Germinal center (tissue), 1 donor: ENCODE results near the gene MYD88.
"Not testable (repeated sequence)": the region's sequence is repeated elsewhere in the genome, so short reads cannot be mapped to it uniquely, and the experiment has no call there.

Experiments
- DNase-seq: peaks from one replicate; pipeline ENCODE4 v3.0.0; 2012; ENCODE audit warnings: mixed read lengths, low spot score

MYD88 gene

DNA sequence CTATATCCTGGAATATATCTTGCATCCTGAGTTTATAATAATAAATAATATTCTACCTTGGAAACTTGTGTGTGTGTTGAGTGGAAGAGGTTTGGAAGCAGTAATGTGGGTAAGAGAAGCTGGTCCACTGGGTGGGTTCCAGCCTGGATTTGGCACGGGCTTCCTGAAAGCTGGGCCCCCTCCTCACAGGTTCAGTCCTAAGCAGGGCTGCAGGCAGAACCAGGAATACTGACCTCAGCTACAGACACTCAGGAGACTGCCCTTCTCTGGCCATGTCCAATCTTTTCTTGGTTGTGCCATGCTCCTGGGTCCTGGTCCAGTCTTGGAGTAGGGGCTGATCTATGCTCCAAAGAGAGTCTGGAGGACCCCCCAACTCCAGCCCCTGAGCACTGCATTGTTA lies 4.5 kb downstream of the MYD88 start:
- DNase-seq, result no peak

DNA sequence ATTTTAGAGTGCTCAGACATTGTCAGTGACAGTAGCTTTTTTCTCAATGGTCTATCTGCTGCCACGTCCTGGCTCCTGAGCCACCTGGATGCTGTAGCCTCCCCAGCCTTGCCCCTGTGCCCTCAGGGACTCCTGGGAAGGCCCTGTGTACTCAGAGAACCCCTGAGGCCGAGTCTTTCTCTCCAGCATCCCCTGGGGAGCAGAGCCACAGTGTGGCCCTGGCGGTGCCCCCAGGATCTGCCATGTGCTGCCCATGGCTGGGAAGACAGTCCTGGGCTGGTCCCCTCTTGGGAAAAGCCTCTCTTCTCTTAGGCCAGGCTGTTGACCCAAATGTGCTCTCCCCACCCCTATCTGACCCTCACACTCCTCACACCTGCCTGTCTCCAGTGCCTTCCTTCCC lies 5.0 kb downstream of the MYD88 start:
- no peak for DNase-seq

DNA sequence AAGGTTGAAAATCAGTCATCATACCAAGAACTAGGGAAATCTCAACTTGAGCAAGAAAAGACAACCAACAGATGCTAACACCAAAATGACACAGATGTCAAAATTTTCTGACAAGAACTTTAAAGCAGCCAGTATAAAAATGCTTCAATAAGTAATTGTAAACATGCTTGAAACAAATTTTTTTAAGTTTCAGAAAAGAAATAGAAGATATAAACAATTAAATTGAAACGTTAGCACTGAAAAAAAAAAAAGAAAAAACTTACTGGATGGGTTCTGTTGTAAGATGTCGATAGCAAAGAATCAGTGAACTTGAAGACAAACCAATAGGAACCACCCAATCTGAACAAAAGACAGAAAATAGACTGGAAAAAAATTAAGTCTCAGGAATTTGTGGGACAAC lies 8.0 kb downstream of the MYD88 start:
- no peak for DNase-seq

DNA sequence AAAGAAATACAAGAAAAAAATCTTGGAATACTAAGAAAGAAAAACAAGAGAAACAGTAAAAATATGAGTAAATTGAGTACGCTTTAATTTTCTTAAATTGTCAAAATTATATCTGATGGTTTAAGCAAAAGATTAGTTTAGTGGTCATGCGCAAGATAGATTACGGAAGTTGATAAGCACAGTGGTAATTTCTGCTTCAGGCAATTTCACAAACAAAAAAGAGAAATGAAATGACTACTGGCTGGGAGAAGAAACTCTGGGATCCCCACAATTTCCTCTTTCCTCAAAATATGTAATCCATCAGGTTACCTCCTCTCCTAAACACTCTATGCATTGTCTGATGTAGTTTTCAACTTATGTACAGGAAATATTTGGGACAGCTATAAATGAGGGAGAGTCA lies 9.0 kb downstream of the MYD88 start:
- DNase-seq, result no peak

DNA sequence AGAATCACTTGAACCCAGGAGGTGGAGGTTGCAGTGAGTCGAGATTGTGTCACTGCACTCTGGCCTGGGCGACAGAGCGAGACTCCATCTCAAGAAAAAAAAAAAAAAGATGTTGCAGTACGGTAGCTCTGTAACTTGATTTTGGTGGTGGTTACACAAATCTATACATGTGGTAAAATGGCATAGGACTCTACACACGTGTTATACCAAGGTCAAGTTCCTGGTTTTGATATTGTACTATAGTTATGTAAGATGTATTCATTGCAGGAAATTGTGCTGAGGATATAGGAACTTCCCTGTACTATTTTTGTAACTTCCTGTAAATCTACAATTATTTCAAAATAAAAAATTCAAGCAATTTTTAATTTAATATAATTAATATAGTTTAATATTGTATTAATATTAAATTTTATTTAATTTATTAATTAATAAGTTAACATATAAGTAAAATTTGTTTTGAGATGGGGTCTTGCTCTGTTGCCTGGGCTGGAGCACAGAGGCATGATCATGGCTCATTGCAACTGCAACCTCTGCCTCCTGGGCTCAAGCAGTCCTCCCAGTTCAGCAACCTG lies 9.9 kb downstream of the MYD88 start:
- DNase-seq, result no peak

DNA sequence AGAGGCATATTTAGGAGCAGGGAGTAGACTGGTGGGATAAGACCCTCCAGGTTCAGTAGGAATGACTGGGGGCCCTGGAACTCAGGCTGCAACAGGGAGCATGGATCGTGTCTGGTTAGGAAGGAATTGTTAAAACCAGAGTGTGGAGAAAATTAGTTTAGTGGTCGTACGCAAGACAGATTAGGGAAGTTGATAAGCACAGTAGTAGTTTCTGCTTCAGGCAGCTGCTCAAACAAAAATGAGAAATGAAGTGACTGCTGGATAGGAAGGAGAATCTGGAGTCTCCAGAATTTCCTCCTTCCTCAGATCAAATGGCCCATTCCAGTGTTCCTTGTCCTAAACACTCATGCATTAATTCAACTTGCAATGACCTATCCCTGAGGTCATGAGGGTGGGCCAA lies 11.2 kb downstream of the MYD88 start:
- DNase-seq, result no peak

DNA sequence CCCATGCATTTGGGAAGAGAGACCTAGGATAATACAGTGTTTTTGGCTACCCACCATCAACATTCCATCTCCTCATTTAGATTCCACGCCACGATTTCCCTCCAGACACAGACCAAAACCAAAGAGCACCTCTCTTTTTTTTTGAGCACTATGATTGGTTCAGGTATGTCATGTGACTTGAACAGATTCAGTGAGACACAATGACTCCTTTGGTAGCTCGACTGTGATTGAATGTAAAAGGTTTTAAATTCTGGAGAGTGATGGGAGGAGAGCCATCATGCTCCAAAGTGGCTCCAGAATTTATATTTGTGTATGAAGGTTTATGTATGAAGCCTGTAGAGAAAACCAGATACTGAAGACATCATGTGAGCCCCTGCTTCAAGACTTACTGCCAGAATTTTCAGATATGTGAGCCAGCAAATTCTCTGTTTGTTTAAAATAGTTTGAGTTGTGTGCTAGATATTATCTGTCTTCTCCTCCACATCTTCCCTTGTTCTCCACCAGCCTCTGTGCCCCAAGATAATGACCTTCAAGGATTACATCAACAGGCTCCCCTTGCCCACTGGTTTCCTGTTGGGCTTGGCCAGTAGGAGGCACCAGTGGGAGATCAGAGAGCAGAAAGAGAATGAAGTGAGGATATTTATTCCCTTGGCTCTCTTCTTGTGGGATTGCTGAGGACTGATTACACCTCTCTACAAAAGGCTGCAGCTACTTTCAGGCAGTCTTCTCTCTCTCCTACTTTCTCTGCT lies 12.5 kb downstream of the MYD88 start:
- DNase-seq, result no peak

DNA sequence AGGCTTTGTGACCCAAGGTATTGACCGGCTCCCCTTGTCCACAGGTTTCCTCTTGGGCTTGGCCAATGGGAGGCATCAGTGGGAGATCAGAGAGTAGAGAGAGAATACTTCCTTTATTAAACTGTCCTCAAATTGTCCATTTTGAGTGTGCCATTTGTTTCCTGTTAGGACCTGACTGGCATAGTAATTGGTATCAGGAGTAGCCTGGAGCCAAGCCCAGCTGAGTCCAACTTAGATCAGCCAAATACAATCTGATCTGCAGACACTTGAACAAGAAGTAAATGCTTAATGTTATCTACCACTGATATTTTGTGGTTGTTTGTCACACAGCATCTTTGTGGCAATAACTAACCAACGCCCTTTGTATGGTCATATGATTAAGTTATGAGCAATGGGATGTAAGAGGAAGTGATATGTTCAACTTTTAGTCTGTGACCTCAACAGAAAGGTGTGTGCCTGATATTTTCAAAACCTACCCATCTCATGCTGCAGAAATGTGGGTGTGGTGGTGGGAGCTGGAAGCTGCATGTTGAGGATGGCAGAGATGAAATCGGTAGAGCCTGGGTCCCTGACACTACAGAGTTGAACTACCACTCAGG lies 13.3 kb downstream of the MYD88 start:
- no peak for DNase-seq

DNA sequence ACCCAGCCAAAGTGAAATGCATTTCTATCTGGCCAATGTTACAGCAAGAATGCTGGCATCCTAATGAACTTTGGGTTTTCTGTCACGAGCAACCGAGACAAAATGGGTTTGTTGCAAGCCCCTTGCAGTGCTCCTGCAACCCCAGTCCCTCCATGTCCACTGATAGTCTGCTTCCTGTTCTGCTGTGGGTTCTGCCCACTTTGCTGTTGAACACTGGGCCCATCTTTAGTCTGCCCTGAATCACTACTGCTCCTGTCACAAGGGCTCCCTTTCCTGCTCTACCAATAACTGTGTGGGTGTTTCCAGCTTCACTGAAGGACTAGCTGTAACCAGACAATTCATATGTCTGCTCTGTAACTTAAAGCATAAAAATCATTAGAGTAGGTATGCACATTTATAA lies 14.1 kb downstream of the MYD88 start:
- no peak for DNase-seq

DNA sequence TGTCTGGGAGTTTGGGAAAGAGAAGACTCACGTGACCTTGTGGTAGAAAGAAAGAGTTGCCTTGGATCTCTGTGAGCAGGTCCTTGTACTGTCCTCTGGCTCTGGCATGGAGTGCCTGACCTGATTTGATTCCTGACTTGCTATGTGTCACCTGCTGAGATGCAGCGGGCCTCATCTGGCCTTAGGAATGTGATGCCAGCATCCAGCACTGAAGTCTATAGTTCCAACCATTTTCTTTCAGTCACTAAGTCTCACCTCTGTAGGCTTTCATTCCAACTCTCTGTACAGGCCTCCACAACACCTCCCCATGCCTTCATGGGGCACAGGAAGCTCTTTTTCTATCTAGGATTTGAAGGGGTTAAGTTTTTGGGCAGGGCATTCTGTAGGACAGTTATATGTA lies 14.8 kb downstream of the MYD88 start:
- DNase-seq, result no peak

DNA sequence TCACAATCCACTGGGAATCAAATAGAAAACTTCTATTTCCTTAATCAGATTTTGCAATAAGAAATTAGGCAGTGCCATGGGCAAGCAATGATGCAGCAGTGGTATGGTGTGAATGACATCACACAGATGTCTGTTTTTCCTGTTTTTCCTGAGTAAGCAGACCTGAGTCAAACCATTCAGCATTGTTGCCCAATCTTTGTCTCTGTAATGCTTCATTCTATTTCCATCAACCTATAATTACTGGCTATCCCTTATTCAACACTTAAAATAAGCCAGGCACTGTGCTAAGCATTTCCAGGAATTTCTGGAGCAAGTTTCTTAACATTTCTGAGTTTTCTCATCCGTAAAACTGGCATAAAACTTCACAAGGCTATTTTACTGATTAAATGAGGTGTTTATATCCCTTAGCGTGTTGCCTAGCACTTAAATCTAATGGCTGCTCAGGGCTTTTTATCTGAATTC lies 15.6 kb downstream of the MYD88 start:
- no peak for DNase-seq

DNA sequence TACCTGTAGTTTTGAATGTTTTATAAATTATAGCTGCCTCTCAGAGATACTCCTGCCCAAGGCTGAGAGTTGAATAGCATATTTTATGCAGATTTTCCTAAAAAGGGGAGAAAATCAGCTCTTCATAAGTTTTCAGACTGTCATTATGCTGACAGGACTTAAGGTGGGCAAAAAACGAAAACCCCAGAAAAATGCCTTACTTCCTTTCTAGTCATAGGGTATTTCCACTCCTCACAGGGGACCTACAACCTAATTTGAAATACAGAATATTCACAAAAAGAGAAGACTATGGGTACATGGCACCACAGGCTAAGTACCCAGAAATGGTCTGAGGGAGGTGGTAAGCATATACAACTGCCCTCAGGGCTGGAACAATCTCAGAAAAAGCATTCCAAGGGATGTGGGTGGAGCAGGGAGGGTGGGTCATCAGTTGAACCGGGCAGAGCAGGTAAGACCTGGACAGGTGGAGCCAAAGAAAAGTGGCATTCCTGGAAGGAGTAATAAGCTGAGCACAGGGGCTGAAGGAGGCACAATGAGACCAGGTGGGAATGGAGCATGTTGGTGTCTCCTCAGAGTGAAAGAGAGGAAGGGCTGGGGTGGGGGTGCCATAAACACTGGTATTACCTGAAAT lies 16.3 kb downstream of the MYD88 start:
- DNase-seq, result no peak

DNA sequence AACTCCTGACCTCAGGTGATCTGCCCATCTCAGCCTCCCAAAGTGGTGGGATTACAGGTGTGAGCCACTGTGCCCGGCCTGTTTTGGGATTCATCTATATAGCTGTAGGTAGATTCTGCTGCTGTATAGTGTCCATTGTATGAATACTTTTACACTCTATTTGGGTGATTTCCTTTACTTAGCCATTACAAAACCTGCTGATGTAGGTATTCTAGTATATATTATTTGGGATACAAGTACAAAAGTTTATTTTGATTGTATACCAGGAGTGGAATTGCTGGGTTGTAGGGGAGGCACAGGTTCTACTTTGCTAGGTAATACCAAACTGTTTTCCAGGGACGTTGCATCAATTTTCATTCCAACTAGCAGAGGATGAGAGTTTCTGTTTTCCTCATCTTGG lies 17.4 kb downstream of the MYD88 start:
- no peak for DNase-seq

DNA sequence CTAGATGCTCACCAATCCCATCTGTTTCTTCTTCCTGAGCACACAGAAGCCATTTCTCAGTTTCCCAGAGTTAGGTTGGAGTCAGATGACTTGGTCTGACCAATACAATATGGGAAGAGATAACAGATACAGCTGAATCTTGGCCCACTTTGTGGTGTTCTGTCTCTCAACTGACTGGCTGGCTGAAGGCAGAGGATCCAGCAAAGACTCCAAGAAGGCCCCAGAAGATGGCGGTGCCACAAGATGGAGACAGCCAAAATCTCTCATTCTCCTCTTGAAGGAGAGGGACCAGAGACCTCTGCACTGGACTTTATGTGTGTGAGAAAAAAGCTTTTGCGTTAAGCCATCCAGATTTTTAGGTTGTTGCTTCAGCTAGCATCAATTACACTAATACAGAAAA lies 18.7 kb downstream of the MYD88 start:
- no peak for DNase-seq

DNA sequence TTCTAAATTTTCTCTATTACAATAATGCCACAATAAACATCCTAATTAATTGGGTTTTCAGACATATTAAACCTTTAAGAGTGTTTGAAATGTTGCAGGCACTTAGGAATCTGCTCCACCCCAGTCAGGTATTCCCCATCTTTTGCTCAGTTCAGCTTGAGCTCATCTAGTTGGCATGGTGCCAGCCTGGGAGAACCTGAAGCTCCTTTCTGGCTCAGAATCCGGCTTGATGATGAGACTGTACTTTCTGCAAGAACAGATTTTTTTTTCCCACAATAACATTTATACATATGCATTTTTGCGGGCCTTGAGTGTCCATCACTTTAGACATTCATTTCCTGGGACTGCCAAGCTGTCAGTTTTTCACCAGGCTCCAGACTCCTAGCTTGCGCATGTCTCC lies 19.1 kb downstream of the MYD88 start:
- DNase-seq, result no peak

DNA sequence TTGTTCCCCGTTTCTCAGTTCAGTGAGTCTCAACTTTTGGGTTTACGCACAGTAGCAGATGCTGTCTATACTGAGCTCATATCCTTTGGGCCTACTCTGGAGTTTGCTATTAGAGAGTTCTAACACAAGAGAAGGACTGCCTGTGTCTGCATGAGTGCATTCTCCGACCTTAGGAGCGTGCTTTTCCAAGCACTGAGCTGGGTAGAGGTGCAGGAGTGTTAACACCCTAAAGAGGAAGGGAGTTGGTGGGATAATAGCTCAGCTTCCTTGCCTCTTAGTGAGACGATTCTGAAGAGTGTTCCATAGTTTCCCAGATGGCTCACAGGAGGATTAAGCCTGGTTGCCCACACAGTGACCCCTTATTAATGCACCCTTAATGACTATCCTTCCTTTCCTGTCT lies 20.0 kb downstream of the MYD88 start:
- no peak for DNase-seq

DNA sequence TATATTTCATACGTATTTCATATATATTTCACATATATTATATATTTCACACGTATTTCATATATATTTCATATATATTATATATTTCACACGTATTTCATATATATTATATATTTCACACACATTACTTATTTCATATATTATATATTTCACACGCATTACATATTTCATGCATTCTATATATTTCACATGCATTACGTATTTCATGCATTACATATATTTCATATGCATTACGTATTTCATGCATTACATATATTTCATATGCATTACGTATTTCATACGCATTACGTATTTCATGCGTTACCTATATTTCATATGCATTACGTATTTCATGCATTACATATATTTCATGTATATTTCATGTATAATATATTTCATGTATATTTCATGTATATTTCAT lies 22.2 kb downstream of the MYD88 start:
- DNase-seq, result not testable (repeated sequence)

DNA sequence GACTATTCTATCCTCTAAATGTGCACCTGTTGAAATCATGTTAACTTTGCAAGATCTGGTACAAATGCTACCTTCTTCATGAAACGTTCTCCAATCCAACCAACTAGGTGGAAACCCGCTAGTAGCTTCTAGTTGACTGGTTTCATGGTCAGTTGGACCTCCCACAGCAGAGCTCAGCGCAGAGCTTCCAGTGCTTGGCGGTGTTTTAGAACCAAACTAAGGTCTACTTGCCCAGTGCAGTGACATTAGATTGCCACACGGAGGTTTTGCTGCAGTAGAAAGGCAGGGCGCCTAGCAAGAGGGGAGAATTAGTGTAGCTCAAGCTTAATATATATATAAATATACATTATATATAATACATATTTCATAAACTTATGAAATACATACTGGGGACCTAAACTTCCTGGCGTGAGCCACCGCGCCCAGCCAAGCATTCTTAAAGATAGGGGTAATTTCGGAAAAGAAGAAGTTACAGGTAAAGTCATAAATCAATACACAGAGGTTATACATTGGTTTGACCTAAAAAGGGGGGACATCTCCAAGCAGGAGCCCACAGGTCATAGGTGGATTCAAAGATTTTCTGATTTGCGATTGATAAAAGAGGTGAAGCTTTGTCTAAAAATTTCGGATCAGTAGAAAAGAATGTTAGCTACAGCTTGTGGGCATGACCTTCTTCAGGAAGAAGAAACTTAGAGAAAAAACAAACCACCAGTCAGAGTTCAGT lies 24.8 kb downstream of the MYD88 start:
- DNase-seq, result peak; percentile 20

DNA sequence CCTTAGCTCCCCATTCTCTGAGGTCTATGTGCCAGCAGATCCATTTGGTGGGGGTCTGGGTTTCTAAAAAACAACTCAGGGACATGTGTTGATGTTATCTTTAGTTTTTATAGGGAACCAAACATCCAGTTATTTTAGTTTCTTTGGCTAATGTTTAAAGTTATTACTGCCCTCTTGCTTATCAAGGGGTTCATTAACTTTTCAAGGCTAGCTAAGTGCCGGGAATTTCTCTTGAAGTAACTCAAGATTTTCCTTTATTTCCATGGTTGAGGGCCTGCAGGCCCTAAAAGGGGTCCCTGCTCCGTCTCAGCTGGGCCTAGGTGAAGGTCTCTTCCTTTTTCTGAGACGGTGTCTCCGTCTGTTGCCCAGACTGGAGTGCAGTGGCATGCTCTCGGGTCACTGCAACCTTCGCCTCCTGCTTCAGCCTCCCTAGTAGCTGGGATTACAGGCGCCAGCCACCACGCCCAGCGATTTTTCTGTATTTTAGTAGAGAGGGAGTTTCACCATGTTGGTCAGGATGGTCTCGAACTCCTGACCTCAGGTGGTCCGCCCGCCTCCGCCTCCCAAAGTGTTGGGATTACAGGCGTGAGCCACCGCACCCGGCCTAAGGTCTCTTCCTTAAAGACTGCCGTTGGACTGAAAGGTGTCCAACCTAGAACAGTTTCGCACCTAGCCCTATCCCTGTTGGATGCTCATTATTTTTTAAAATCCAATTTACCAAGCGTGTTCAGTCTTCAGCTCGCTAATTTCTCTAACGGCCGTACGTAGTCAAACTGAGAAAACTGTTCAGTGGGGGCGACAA lies 25.6 kb downstream of the MYD88 start:
- no peak for DNase-seq

DNA sequence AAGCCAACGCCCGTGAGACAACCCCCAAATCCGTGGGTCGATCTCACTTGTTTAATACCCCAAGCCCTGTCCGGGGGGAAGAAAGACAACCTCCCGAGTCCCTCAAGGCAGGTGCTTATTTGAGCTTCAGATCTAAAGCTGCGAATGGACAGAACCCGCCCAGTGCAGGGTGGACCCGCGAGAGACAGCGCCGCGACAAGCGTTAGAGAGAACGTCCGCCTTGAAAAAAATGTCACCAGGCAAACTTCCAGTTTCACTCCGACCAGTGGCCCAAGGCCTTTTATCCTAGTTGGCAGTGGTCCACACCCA lies 26.1 kb downstream of the MYD88 start:
- no peak for DNase-seq

DNA sequence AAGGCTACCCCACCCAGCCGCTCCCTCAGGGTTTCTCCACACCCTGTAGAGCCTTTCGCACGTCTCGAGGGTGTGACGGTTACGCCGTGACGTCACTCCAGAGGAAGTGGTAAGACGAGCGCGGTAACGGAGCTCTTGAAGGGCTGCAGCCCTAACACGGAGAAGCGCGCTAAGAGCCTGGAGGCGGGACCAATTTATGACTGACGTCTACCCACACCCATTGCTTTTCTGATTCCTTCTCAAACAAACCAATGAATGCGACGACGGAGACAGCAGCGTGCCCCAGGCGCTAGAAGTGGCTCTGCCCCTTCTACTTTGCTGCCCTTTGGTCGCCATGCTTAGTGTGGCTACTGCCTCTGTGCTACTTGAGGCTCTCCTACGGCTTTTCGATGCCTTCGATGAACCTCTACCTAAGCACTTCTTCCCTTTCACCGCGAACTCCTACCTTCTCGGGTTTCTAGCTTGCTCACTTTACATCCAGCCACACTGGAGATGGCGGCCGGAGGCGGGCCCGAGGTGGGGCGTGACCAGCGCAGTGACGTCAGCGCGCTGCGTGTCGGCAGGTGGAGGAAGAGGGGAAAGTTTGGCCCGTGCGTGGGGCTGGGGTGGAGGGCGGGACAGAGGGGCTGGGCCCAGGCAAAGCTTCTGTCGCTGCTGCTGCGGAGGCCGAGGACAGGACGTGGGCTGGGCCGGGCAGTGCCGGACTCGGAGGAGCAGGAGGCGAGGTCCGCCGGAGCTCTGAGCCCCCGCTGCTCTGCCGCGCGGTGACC lies 26.7 kb downstream of the MYD88 start, which contains the start of gene OXSR1:
OXSR1 (plus strand) TSS at position 586 of the 770 bp plus-strand sequence. CDS start 340 bp downstream, outside the sequence.
- DNase-seq, result peak; percentile 97
